GM21423 (cell line): ENCODE measurements around the gene TCERG1L.

ENCODE experiments used
- ATAC-seq: cut with Tn5 transposase; IDR thresholded peaks from one replicate; pipeline ENCODE4 v1.9.1; 2021; ENCODE audit warnings: mild to moderate bottlenecking, moderate library complexity; ENCODE audit not compliant: unreplicated experiment

TCERG1L gene

DNA sequence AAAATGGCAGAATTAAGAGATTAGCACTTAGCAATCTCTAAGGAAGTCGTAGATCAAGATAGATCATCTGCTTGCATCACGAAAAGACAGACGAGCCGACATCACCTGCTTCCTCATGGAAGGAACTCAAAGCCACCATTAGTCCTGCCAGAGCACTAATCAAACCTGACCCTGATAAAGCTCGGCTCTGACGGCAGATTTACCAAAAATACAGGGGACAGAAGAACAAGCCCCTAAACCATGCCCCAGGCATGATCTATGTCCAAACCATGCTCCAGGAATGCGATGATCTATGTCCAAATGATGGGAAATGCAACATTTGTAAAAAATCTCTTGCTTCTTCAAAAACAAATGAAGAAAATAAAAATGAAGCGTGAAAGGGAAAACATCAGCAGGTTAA is 182.8 kb downstream of the TCERG1L start:
- ATAC-seq = no peak

DNA sequence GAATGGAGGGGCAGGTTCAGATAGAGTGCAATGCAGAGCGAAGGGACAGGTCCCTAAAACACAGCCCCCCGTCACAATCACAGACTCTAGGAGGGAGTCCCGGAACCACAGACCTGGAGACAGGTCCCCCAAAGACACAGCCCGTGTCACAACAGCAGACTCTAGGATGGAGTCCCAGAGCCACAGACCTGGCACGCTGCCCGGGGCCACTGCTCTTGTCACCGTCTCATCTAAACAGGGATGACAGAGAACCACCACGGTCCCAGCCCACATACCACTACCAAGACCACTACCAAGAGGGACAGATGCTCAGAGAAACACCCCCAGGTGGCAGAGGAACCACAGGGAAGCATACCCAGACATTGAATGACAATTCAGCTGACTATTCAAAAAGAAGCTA is 183.9 kb downstream of the TCERG1L start:
- no peak for ATAC-seq

DNA sequence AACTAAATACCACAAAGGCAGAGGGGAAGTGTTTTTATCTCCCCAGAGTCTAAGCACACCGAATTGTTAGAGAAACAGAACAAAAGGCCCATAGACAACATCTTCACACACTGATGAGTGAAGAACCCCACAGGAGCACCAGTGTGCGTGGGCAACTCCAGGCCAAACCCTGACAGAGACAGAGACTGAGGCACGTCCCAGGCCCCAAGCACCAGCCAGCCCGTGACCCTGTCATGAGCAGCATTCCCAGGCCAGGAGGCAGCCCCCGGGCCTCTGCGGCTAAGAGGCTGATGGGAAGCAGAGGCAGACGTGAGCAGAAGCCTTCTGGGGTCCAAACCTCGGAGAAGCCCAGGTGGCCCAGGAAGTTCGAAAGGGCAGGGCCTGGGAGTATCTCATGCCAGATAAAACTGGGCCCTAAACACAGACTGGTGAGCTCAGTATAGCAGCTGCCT is 184.4 kb downstream of the TCERG1L start:
- ATAC-seq = no peak

DNA sequence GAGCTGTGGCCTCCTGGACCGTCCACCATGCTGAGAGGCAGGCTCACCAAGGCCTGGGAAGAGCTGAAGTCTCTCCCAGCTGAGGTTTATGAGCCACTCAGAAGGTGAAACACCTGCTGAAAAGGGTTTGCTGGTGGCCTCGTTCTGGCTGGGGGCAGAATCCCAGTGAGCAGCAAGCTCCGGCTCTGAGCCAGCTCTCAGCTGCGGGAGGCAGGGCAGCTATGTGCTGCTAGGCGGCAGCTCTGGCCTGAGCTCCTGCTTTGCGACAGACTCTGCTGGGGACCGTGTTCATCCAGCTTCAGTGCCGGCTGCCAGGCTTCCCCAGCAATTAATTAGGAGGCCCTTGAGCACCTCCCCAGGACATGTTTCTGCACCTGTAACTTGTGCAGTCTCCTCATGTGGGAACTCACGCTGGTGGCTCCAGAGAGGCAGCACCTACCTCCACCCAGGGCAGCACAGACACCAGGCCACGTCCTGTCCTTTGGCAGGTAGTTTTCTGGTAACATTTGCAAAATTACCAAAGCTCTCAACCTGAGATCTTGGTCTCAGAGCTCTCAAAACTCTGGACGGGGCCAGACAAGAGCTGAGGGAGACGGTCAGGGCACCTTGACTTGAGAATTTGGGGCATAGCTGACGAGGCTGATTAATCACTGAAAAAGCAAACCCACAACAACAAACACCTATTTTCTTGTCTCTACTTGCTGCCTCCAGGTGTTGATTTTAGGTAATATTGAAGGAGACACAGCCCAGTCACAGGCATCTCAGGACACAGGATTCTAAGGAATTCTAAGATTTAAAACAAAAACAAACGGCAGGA is 185.0 kb downstream of the TCERG1L start:
- ATAC-seq = no peak

DNA sequence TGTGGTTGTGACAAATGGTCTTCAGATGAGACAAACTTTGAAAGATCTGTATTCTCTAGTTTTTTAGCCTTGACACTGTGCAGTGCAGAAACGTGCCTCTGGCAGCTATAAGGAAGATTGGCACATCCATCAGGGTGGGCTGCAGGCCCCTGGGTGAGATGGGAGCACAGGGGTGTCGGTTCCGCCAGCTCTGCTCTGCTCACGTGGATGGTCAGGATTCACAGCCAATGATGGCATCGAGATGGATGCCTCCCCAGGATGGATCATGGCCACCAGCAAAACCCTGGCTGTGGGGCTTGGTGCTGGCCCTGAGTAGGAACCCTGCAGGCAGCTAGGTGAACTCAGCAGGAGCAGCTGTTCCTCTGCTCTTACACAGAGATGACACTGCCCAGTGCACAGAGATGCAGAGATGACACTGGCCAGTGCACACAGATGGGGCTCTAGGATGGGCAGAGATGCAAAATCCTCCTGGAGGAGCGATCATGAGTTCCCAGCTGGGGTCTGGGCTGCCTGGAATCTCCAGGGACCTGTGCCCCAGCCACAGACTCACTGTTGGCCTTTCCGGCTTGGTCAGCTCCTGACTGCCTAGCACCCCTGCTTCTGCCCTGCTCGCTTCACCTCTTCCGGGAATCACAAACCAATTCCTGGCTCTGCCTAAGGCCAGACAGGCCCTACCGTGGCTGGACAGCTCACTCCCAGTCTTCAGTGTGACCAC is 185.9 kb downstream of the TCERG1L start:
- ATAC-seq = no peak

DNA sequence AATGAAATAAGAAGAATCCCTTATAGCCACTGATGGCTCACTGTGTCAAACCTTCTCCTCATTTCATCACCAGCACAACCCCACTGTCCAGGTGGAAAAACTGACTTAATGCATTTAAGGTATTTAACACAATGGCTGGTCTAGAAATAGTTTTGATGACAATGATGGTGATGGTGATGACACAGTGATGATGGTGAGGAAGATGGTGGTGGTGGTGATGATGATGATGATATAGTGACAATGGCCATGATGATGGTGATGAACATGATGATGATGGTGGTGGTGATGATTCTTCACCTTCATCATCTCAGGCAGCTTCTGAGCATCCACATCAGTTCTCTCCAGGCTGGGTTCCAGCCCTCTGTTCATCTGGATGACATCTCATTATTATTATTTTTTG is 186.6 kb downstream of the TCERG1L start:
- no peak for ATAC-seq

DNA sequence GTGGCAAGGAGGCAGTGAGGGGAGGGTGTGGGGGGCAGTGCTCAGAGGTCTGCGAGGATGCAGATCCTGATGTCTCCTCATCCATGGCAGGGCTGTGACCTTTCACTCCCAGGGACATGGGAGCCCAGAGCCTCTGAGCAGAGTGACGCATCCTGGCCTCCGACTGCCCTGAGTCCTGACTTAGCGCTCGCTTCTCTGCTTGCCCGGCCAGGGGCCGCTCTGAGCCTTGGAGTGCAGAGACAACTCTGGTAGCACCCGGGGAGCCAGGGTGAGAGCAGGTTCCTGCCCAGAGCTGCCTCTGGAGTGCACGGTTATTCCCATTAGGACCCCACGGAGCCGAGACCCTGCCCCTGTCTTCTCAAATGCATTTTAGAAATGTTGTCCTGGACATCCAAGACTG is 188.0 kb downstream of the TCERG1L start:
- ATAC-seq = no peak

DNA sequence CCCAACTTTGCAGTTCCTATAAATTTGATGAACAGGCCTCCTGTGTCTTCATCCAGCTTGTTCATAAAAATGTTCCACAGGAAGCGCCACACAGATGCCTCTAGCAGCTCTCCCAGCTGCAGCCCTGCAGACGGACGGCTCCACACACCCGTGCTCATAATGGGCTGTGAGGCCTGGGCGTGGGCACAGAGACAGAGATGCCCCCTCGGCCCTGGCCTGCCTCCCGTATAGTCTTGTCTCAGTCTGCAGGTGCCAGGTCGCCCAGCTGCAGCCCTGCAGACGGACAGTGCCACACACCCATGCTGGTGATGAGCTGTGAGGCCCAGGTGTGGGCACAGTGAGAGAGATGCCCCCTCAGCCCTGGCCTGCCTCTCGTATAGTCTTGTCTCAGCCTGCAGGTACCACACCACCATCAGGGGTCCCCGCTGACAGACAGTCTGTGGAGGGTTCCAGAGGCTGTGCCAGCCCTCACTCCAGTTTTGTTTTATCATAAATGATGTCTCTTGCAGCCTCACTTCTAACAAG is 189.9 kb downstream of the TCERG1L start:
- no peak for ATAC-seq

DNA sequence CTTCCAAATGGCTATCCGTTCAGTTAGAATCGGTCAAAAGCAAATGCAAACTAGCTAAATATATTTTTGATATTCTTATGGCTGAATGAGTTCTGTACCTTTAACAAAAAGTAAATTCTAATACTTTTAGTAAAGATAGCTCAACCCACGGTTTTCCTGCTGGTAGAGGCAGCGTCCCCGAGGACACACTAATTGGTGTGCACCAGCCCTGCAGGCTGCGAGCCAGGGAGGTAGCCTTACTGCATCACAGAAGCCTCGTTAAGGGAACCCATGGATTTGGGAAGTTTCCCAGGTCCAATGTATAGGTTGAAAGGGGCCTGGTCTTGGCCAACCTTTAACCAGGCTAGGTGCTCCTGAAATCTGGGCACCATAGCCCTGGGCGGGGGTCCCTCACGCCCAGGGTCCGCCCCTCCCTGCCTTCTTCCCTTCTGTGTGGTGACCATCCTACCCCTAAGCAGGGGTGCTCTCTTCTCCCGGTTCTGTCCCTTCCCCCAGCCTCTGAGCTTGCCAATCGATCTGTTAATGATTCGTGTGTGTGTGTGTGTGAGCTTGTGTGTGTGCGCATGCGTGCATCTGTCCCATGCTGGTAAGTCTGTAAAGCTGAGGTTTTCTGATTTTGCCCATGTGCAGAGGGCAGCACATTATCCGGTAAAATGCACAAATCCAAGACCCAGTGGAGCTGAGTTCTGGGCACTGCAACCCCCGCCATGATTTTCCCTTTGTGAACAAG is 191.7 kb downstream of the TCERG1L start:
- ATAC-seq = no peak

DNA sequence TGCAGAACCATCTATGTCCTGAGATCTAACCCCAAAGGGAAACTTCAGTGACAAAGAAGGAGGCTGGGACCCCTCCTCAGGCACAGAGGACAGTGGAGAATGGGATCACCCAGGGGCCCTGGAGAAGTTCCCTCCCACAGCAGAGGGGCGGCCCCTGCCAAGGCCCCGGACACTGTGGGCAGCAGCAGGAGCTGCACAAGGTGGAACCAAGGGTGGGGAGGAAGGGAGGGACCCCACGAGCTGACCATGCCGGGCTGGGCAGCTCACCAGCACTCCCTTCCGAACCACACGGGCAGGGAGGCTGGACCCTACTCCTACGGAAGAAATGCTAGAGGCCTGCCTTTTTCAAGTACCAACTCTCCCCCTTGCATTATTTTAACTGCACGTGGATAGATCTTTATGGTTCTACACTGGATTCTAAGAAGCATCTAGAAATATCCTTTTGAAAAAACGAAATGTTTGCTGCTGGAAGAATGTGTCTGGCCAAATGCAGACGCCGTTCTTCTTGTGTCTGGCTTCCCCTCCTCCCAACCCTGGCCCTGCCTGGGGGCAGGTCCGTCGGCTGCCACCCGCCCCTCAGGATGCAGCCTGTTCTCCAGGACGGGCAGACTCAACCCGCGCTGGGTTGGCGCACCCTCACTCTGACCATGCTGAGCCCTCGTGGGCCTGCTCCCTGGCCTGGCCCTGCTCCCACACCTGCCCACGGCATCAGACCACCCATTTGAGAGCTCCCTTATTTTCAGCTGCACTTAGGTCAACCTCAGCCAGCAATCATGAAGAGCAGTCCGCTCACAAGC is 193.9 kb downstream of the TCERG1L start:
- ATAC-seq = no peak

DNA sequence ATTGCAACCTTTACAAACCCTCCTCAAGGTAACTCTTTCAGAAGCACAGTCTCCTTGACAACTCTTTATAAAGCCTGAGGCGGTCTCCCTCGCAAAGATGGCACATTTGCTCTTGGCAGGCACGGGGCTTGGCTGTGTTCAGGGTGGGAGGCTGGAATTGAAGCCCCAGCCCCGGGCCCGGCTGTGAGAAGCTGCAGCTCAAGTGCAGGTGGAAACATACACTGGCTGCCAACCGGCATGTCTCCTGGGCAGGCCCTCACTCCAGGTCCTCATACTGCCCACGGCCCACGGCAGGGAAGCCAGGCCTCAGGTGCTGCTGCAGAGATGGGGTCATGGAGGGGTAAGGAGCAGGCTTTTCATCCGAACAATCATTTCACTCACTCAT is 194.5 kb downstream of the TCERG1L start:
- no peak for ATAC-seq

DNA sequence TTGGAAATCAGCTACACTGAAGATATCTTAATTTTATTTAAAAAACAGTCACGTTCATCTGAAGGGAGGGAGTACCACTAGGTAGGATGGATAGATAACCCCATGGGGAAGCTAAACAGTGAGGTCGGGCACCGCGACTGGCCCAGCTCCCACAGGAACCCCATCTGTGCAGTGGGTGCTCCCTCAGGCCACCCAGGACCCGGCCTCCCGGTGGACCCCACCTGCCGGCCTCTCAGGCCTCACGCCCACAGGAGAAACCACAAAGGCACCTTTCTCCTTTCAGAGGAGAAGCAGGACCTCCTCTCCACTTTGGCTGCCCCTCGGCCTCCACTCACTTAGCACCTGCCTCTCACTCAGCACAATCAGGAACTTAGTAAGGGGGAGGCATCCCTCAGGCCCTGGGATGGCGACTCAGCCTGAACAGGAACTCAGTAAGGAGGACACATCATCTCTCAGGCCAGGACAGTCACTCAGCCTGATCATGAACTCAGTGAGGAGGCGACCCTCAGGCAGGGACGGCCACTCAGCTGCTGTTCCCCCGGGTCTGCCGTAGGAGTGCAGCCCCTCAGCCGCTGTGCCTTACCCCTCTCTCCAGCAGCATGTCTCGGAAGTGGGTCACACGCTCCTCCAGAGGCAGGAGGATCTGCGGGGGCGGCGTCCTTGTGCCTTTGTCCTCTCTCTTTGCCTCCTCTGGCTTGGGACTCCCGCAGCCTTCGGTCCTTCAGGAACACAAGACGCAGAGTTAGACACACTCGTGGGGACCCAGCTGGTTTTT is 195.1 kb downstream of the TCERG1L start:
- ATAC-seq = no peak

DNA sequence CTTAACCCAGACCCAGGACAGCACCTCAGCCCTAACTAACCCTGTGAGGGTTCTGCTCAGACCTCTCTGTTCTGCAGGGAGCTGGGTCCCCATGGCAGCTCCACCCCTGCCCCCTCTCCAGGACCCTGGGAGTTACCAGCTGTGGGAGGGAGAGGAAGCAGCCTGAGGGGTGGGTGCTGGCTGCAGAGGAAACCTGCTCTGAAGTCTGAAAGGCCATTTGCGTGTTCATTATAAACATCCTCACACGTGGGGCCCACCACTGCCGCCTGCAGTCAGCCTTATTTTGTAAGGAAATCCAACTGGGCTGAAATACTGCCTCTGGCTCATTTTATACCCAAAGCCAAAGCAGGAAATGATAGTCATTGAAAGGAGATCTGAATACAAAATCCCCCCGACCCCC is 195.7 kb downstream of the TCERG1L start:
- ATAC-seq = no peak

DNA sequence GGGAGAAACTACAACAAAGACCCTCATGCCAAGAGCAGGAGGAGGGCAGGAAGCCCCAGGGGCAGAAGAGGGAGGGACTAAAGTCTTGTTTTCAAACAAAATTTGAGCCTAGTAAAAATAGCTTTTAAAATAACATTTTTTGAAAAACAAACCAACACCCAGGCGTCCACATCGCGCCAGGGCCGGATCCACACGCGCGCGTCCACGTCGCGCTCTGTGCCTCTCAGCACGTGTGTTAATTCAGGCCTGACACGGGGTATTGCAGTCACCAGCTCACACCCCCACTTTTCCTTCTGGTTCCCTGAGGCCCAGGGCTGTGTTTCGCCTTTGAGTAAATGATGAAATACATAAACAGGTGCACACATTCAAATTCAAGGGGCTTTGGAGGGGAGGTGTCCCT is 196.2 kb downstream of the TCERG1L start:
- no peak for ATAC-seq

DNA sequence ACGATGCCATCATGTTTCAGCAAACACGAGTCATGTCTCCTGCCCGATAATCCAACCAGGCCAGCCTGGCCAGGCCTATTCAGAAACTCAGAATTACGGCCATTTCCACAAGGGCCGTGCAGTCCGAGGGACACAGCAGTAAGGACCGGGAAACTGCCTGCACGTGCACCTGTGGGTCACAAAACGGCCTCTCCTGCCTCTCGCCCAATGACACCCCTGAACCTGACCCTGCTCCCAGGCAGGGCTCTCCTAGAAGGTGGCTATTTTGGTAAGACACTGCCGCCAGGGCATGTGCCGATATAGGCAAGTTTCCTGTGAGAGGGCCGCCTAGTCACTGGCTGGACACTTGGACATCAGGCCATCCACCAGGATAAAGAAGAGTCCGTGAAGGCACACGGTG is 196.7 kb downstream of the TCERG1L start:
- no peak for ATAC-seq

DNA sequence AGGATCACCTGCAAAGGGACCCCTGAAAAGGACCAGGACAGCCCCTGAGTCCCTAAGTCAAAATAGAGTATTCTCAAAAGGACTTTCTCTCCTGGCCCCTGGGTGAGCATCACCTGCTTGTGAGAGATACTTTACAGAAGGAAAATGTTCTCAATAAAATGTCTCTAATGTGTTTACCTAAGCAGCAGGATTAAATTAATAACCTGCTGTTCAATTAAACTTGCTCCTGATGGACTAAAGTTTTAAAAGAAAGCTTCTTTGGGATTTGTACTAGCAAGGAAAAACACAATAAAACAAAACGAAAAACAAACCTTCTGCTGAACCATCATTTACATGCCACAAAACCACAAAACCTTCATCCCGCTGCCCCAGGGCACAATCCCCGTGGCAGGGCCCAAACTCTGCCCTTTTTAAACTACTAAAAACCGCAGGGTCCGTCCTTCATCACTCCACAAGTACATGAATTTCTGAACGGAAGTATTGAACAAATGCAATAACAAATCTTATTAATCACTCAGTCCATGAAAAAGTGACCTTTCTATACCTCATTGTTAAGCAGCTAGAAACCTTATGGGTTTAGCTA is 197.7 kb downstream of the TCERG1L start:
- no peak for ATAC-seq

DNA sequence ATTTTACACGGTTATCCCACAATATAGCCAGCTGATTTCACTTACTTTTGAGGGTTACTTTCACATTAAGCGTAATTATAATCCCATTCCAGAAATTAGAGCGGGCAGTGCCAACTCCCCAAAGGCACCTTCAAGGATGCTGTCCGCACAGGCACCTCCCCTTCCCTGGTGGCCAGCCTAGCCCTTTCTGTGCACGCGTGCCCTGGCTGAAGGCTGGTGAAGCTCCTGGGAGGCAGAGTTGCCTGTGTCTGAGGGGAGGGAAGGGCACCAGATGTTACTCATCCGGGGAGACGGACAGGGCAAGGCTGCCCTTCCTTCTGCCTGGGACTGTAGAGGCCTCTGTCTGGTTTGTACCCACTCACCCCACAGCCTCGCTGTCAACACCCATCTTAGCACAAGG is 198.4 kb downstream of the TCERG1L start:
- no peak for ATAC-seq

DNA sequence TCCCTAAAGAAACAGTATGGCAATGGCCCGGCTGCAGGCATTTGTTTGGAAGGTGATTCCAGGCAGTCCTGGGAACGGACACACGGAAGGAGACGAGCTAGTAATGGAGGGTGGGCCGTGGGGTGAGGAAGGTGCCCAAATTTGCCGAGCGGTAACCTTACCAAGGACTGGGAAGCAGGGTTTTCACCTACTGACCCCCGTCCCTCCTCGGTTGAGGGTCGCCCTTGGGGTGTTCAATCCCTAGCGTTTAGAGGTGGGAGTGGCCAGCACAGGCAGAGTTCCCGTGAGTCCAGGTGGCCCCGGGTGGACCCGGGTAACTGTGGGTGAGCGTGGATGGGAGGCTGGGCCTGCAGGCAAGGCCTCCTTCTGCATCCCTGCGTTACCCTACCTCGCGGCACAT is 198.8 kb downstream of the TCERG1L start:
- ATAC-seq = no peak

DNA sequence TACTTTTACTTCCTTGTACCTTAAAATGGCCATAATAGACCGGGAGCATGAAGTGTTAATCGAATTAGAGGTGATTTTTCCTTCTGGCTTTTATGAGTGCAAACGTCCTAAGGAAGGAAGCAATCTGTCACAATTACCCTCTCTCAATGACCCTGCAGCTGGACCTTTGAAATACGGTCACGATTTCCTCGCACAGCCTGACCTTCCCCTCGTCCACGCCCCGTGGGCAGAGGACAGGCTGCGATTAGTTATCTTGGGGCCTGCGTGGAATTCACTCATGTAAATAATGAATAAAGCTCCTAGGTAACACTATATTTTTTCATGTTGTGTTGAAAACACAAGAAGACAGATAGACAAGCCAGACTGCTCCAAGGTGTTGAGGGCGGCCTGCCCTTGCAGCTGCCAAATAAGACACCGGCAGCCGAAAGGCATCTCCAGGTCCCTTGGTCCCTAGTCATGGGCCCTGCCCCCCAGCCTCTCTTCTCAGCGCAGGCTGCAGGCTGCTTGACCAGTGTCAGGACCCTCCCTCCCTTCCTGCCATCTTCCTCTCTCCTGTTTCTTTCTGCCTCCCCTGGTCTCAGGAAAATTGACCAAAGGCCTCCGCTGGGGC is 199.9 kb downstream of the TCERG1L start:
- ATAC-seq = no peak
